H1 (cell line): Measurements from ENCODE around the gene ZNRF3. TPM values are rescaled to one million over a fixed set of nuclear protein-coding genes. Genes with fewer than 3 reads are reported as not detected.

Experiments used
- KDM5A ChIP-seq: fragments of 200-600 bp; IDR thresholded peaks from 2 replicates; pipeline ENCODE4 v1.7.1; 2012; ENCODE audit warnings: mild to moderate bottlenecking, low read length, inconsistent platforms, mixed read lengths
- polyA plus RNA-seq, 7 experiments: library from polyadenylated mRNA; depleted of rRNA in 3 of 7; stranded (reverse) in 5 of 7; unstranded in 2 of 7; fragments of >200 nt in 5 of 7; fragments of 200-250 nt in 2 of 7; gene quantifications; 1 replicate in 5 of 7; 2 replicates in 1 of 7; 4 replicates in 1 of 7; pipeline versions ENCODE4 v1.2.1 to v1.2.3, GENCODE V29; 2011 to 2013; ENCODE audit warnings: missing spikeins in 2 of 7, mixed read lengths in 2 of 7
- total RNA-seq: library from RNA; stranded (reverse); fragmentation: NEBNext Ultra II Directional; extraction: Animal tissue kit (Norgen Biotek cat#: 25700); gene quantifications from 2 replicates; pipeline ENCODE4 v1.2.1, GENCODE V29; 2021
- TF ChIP-seq, protein P1 (sequence below): IDR thresholded peaks from 2 replicates; pipeline ENCODE4 v1.6.1; 2011; ENCODE audit warnings: low read length, improper control_type of control experiment

ZNRF3 gene
- total and polyA plus RNA-seq, 2 of the 8 experiments (the other 6 are each of a cell fraction or from before 2014, with no cell fraction given), result 14.1 to 21.7 TPM

GRCh38 chr22:28997342-28997741, 114.0 kb downstream of the ZNRF3 start (continued):
- TF ChIP-seq, protein P1, sequence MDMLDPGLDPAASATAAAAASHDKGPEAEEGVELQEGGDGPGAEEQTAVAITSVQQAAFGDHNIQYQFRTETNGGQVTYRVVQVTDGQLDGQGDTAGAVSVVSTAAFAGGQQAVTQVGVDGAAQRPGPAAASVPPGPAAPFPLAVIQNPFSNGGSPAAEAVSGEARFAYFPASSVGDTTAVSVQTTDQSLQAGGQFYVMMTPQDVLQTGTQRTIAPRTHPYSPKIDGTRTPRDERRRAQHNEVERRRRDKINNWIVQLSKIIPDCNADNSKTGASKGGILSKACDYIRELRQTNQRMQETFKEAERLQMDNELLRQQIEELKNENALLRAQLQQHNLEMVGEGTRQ, result no peak
- no peak for TF ChIP-seq KDM5A
- TF ChIP-seq, all 59 proteins: peak for 0
